Stimulated activated CD8-positive, alpha-beta memory T cell treated with anti-CD3 and anti-CD28 coated beads, Interleukin-15, amount 100 ng/mL, for 24 hours (primary cell): ENCODE data around the gene ZNF358.
"Not testable (repeated sequence)": the region's sequence is repeated elsewhere in the genome, so short reads cannot be mapped to it uniquely, and the experiment has no call there.

ENCODE experiments used
- DNase-seq: peaks from one replicate; pipeline ENCODE4 v3.0.0-alpha.2; 2020; ENCODE audit warnings: low read depth

ZNF358 gene

DNA sequence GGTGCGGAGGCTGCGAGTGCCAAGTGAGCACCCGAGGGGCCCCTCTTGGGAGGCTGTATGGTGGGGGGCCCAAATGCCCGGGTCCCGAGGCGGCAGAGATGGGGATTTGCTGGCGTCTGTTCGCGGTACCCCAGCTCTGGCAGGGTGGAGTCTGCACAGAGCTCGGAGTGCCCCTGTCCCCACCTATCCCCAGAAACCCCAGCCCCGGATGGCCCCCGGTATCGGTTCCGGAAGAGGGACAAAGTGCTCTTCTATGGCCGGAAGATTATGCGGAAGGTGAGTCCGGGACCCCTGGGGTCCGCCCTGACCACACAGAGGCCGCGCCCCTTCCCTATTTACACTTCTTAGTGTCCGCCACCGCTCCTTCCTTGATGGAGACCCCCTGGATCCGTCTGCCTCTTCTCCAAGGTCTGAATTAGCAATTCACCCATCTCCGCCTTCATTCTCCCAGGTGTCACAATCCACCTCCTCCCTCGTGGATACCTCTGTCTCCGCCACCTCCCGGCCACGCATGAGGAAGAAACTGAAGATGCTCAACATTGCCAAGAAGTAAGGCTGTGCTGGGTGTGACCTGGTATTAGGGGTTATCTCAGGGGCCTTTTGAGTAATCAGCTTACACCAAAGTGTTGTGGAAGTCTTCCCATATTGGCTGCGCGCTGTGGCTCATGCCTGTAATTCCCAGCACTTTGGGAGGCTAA lies 20.2 kb downstream of the ZNF358 start:
- no peak for DNase-seq

GRCh38 chr19:7538990-7539389 lies 23.1 kb downstream of the ZNF358 start:
- DNase-seq, result not testable (repeated sequence)

GRCh38 chr19:7539827-7540425 lies 24.0 kb downstream of the ZNF358 start:
- no peak for DNase-seq

DNA sequence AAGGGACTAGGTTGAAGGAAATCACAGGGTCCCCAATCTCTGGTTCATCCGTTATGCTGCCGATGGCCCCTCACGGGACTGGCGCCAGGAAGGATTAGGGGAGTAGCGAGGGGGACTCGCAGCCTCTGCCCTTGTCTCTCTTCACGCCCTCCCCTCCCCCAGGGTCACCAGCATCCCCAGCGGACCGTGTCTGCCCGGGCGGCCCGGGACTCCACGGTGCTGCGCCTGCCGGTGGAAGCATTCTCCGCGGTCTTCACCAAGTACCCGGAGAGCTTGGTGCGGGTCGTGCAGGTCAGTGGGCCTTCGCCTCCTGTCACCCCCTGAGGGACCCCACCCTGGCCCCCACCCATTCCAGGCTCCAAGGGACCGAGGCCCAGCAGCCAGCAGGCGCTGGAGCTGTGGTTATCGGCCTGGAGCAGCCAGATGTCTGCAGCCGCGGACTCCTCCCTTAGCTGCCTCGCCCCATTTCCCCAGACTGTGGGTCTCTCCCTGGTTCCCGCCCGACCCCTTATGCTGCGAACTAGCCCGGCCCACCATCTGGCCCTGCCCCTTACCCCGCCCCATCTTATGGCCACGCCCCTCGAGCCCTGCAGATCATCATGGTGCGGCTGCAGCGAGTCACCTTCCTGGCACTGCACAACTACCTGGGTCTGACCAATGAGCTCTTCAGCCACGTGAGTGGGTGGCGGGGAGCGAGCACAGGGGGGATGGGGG lies 25.0 kb downstream of the ZNF358 start:
- DNase-seq, result no peak

DNA sequence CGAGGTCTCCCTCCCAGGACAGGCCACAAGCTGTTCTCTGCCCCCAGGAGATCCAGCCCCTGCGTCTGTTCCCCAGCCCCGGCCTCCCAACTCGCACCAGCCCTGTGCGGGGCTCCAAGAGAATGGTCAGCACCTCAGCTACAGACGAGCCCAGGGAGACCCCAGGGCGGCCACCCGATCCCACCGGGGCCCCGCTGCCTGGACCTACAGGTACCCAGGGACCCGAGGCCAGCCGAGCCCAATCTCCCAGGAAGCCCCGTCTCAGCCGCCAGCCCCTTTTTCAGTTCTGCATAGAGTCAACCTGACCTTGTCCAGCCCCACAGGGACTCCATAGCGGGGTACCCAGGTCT lies 25.5 kb downstream of the ZNF358 start:
- DNase-seq, result no peak

DNA sequence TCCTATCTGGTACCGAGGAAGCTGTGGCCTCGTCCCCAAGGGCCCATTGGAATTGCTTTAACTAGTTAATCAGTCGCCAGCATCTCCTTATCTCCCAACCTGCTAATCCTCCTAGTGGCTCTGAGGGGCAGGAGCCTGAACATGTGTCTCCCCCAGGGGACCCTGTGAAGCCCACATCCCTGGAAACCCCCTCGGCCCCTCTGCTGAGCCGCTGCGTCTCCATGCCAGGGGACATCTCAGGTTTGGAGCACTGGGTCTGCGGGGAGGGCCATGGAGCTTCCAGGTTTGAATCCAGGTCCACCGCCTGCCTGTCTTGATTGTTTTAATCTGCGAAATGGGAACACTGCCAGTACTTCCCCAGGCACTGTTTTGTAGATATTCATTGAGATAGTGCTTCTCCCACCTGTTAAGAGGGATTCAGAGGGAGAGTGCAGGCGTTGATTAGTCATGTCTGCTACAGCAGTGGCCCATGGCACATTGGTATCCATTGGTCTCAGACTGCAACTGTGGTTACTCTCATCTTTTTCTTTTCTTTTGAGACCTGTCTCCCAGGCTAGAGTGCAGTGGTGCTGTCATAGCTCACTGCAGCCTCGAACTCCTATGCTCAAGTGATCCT lies 26.0 kb downstream of the ZNF358 start:
- no peak for DNase-seq

DNA sequence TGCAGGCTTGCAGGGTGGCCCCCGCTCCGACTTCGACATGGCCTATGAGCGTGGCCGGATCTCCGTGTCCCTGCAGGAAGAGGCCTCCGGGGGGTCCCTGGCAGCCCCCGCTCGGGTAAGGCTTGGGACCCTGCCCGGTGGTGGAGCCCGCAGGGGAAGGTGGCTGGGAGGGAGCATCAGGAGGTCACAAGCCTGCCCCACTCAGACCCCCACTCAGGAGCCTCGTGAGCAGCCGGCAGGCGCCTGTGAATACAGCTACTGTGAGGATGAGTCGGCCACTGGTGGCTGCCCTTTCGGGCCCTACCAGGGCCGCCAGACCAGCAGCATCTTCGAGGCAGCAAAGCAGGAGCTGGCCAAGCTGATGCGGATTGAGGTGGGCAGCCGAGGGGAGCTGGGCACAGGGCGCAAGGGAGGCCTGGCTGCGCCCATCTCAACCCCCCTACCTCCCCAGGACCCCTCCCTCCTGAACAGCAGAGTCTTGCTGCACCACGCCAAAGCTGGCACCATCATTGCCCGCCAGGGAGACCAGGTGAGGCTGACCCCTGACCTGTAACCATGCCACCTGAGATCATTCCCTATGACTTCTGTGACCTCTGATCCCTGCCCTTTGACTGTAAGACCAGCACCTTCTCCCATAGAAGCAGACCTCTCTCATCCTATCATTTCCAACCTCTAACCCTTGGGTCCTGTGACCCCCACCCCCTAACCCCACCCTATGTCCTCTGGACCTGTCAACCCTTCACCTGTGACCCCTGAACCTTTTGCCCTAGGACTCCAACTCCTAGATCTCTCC lies 26.8 kb downstream of the ZNF358 start:
- no peak for DNase-seq

DNA sequence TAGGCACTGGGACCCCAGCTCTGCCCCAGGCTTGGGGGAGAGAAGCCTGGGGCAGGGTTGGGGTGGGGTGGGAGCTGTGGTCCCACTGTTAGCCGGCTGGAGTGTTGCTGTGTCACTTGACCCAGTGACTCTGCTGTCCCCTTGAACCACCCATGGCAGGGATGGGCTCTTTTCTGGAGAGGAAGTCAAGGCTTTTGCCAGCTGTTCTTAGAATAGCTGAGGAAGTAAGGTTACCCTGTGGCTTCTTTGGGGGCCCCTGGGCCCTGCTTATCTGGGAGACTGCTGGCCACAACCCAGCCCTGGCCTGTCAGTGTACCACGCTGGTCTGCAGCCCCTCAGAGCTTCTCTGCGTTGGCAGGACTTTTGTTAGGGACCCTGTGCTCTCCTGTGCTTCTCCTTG lies 28.7 kb downstream of the ZNF358 start:
- no peak for DNase-seq

GRCh38 chr19:7545300-7545699 lies 29.4 kb downstream of the ZNF358 start:
- no peak for DNase-seq

DNA sequence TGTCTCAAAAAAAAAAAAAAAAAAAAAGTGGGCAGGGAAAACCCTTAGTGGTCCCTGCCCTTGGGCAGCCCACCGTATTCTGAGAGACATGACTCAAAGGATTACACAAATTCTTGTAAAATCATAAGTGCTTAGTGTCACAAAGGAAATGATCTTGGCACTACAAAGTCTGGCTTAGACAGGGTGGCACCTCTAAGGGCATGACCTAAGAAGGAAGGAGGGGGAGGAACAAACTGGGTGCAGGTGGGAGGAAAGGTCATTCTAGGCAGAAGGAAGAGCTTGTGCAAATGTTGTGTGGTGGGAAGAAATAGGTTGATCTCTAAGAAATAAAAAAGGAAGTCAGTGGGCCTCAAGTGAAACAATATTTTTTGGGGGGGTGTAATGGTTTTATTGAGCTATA lies 30.0 kb downstream of the ZNF358 start:
- DNase-seq, result no peak

DNA sequence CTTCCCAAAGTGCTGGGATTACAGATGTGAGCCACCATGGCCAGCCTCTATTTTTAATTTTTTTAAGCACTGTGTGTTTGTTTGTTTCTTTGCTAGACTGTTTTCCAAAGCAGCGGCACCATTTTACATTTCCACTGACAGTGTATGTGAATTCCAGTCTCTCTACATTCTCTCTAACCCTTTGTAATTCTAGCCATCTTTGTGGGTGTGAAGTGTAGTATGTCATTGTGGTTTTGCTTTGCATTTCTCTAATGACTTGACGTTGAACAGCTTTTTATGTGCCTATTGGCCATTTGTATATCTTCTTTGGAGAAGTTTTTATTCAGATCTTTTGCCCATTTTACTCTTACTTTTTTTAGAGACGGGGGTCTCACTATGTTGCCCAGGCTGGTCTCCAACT lies 31.3 kb downstream of the ZNF358 start:
- no peak for DNase-seq

DNA sequence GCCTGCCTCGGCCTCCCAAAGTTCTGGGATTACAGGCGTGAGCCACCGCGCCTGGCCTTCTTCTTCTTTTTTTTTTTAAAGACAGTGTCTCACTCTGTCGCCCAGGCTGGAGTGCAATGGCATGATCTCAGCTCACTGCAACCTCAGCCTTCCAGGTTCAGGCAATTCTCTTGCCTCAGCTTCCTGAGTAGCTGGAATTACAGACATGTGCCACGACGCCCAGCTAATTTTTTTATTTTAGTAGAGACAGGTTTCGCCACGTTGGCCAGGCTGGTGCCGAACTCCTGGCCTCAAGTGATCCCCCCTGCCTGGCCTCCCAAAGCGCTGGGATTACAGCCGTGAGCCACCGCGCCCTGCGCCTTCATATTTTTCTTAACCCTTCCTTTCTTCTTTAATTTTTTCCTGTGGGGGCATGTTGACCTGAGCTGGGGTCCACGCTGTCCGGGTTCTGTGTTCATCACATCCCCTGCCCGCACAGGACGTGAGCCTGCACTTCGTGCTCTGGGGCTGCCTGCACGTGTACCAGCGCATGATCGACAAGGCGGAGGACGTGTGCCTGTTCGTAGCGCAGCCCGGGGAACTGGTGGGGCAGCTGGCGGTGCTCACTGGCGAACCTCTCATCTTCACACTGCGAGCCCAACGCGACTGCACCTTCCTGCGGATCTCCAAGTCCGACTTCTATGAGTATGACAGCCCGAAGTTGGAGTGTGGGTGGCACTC lies 33.7 kb downstream of the ZNF358 start:
- DNase-seq, result no peak

DNA sequence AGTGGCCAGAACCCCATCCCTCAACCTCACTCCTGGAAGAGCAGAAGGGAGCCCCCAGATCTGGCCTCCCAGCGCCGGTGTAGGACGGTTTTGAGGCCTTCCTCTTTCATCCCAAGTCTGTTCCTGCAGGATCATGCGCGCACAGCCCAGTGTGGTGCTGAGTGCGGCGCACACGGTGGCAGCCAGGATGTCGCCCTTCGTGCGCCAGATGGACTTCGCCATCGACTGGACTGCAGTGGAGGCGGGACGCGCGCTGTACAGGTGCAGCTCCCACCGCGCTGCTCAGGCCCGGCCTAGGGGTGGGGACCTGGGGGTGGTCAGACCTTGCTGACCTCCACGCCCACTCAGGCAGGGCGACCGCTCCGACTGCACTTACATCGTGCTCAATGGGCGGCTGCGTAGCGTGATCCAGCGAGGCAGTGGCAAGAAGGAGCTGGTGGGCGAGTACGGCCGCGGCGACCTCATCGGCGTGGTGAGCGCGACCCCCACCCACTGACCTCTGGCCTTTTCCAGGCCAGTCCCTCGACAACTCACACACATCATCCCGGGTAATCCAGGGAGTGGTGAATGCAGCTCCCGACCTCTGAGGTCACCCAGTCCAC lies 34.4 kb downstream of the ZNF358 start:
- no peak for DNase-seq

DNA sequence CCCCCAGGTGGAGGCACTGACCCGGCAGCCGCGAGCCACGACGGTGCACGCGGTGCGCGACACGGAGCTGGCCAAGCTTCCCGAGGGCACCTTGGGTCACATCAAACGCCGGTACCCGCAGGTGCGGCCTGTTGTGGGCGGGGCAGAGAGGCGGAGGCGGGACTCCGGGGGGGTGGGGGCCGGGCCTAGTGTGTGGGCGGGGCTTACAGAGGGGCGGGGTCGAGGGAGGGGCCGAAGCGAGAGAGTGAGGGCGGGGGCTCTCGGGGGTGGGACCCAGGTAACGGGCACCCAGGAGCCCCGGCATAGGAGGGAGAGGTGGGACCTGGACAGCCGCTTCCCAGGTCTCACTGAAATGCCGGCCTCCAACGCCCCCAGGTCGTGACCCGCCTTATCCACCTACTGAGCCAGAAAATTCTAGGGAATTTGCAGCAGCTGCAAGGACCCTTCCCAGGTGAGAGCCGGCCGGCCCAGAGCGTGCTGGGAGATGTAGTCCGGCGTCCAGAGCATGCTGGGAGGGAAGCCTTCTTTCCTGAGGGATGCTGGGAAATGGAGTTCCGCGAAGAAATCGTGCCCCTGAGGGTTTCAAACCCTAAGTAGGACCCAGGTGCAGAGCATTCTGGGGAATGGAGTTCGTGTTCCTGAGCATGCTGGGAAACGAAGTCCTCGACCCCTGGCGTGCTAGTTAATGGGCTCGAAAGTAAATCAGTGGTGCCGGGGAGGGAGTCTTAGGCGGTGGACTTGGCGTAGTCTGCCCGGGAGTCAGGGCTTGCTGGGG lies 35.3 kb downstream of the ZNF358 start:
- DNase-seq, result no peak

DNA sequence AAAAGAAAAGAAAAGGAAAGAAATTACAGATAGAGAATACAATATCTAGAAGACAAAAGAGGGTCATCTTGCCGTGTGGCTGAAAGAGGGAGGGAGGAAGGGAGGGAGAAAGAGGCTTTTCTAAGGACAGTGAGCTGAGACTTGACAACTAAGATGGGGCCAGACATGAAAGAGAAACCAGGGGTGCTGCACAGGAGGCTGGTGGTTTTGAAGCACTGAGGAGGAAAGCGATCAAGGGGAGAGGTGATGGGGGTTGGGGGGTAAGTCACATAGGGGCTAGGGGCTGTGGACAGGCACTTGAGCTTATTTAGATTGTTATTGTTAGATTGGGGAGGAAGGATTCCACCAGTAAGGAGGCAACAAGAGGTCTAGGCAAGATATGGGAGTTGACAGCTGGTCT lies 36.9 kb downstream of the ZNF358 start:
- DNase-seq, result no peak

DNA sequence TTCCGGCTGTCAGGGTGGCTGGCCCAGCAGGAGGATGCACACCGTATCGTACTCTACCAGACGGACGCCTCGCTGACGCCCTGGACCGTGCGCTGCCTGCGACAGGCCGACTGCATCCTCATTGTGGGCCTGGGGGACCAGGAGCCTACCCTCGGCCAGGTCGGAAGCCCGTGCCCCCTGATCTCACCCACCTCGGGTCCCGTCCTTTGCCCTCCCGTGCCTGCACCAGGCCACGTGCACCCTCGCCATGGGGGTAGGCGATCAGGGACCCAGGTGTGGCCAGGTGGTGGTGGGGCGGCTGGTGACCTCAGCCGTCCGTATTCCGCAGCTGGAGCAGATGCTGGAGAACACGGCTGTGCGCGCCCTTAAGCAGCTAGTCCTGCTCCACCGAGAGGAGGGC lies 38.7 kb downstream of the ZNF358 start:
- no peak for DNase-seq

DNA sequence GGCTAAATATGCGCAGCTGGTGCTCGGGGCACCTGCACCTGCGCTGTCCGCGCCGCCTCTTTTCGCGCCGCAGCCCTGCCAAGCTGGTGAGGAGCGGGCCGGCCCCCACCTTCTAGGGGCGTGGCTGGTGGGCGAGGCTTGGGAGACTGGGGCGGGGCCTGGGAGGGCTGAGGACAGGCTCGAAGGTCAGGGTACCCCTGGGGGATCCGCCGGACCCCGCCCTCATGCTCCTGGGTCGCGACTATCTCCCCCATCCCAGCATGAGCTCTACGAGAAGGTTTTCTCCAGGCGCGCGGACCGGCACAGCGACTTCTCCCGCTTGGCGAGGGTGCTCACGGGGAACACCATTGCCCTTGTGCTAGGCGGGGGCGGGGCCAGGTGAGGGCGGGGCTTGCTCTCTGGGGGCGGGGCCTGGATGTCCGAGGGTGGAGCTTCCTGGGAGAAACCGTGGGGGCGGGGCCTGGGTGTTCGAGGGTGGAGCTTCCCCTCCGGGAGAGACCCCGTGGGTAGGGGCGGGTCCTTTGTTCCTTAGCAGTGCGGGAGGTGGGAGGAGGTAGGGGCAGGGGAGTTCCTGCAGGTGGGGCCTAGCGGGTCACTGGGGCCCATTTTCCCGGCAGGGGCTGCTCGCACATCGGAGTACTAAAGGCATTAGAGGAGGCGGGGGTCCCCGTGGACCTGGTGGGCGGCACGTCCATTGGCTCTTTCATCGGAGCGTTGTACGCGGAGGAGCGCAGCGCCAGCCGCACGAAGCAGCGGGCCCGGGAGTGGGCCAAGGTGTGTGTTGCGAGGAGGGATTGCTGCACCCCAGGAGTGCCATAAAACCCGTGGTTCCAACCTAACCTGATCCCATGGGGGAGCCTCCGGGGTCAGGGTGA lies 39.3 kb downstream of the ZNF358 start:
- no peak for DNase-seq

GRCh38 chr19:7556696-7557315 lies 40.9 kb downstream of the ZNF358 start:
- no peak for DNase-seq

GRCh38 chr19:7558667-7559066 lies 42.8 kb downstream of the ZNF358 start:
- no peak for DNase-seq
